ENCODE measurements around the gene NEU1.
"Not testable (repeated sequence)": the region's sequence is repeated elsewhere in the genome, so short reads cannot be mapped to it uniquely, and the experiment has no call there.

Gene NEU1

GRCh38 chr6:31878222-31878621 is 15.6 kb upstream of the NEU1 start:
- H3K4me3 ChIP-seq (ENCODE audit: low read length): peak overlapping the region; percentile 96
- peak overlapping the region; percentile 99 for H3K9ac ChIP-seq (ENCODE audit: low read length)
- H3K27me3 ChIP-seq (ENCODE audit: control insufficient read depth, insufficient read depth, low read length): no peaks in the 10 kb centered on the region
- H3K4me1 ChIP-seq (ENCODE audit: control insufficient read depth, insufficient read depth, low read length): peaks cover 40% of the 10 kb centered on the region
- H3K9me3 ChIP-seq (ENCODE audit: control insufficient read depth, low read length): no peaks in the 10 kb centered on the region
- H3K36me3 ChIP-seq (ENCODE audit: control insufficient read depth, insufficient read depth, low read length): peaks cover 12% of the 10 kb centered on the region

- peaks cover 12% of the 10 kb centered on the region for H3K36me3 ChIP-seq (ENCODE audit: control insufficient read depth, insufficient read depth, low read length)
These were observed 15.1 kb upstream of the NEU1 start for GRCh38 chr6:31877651-31878161.

GRCh38 chr6:31877125-31877650 is 14.6 kb upstream of the NEU1 start:
- peaks cover 12% of the 10 kb centered on the region for H3K36me3 ChIP-seq (ENCODE audit: control insufficient read depth, insufficient read depth, low read length)
- H3K9me3 ChIP-seq (ENCODE audit: control insufficient read depth, low read length): no peaks in the 10 kb centered on the region
- H3K4me1 ChIP-seq (ENCODE audit: control insufficient read depth, insufficient read depth, low read length): peaks cover 40% of the 10 kb centered on the region
- no peaks in the 10 kb centered on the region for H3K27me3 ChIP-seq (ENCODE audit: control insufficient read depth, insufficient read depth, low read length)
- peak overlapping the region; percentile 79 for H3K9ac ChIP-seq (ENCODE audit: low read length)
- H3K4me3 ChIP-seq (ENCODE audit: low read length): peak overlapping the region; percentile 61

More at GRCh38 chr6:31877651-31878161, 15.1 kb upstream of the NEU1 start:
- Histone ChIP-seq H3K4me1 (ENCODE audit: control insufficient read depth, insufficient read depth, low read length) (peaks cover 40% of the 10 kb centered on the region), H3K4me3 (ENCODE audit: low read length) (peak overlapping the region; percentile 96), H3K27me3 (ENCODE audit: control insufficient read depth, insufficient read depth, low read length) (no peaks in the 10 kb centered on the region), H3K9ac (ENCODE audit: low read length) (peak overlapping the region; percentile 99), H3K9me3 (ENCODE audit: control insufficient read depth, low read length) (no peaks in the 10 kb centered on the region)

GRCh38 chr6:31876357-31876756 is 13.7 kb upstream of the NEU1 start:
- peak overlapping the region; percentile 79 for H3K9ac ChIP-seq (ENCODE audit: low read length)
- H3K4me3 ChIP-seq (ENCODE audit: low read length): peak overlapping the region; percentile 61
- H3K36me3 ChIP-seq (ENCODE audit: control insufficient read depth, insufficient read depth, low read length): peaks cover 13% of the 10 kb centered on the region
- H3K4me1 ChIP-seq (ENCODE audit: control insufficient read depth, insufficient read depth, low read length): peaks cover 40% of the 10 kb centered on the region
- H3K9me3 ChIP-seq (ENCODE audit: control insufficient read depth, low read length): no peaks in the 10 kb centered on the region
- no peaks in the 10 kb centered on the region for H3K27me3 ChIP-seq (ENCODE audit: control insufficient read depth, insufficient read depth, low read length)

- H3K9ac ChIP-seq (ENCODE audit: low read length): peak overlapping the region; percentile 11
These were observed 13.3 kb upstream of the NEU1 start for GRCh38 chr6:31875877-31876276.

GRCh38 chr6:31874836-31875572 is 12.4 kb upstream of the NEU1 start:
- H3K27me3 ChIP-seq (ENCODE audit: control insufficient read depth, insufficient read depth, low read length): no peaks in the 10 kb centered on the region
- peaks cover 14% of the 10 kb centered on the region for H3K36me3 ChIP-seq (ENCODE audit: control insufficient read depth, insufficient read depth, low read length)
- H3K9me3 ChIP-seq (ENCODE audit: control insufficient read depth, low read length): no peaks in the 10 kb centered on the region
- no peak overlapping the region for H3K4me3 ChIP-seq (ENCODE audit: low read length)
- no peak overlapping the region for H3K9ac ChIP-seq (ENCODE audit: low read length)
- H3K4me1 ChIP-seq (ENCODE audit: control insufficient read depth, insufficient read depth, low read length): peaks cover 34% of the 10 kb centered on the region

More at GRCh38 chr6:31875877-31876276, 13.3 kb upstream of the NEU1 start:
- Histone ChIP-seq H3K4me1 (ENCODE audit: control insufficient read depth, insufficient read depth, low read length) (peaks cover 40% of the 10 kb centered on the region), H3K36me3 (ENCODE audit: control insufficient read depth, insufficient read depth, low read length) (peaks cover 13% of the 10 kb centered on the region), H3K9me3 (ENCODE audit: control insufficient read depth, low read length) (no peaks in the 10 kb centered on the region), H3K27me3 (ENCODE audit: control insufficient read depth, insufficient read depth, low read length) (no peaks in the 10 kb centered on the region), H3K4me3 (ENCODE audit: low read length) (no peak overlapping the region)

- H3K9ac ChIP-seq (ENCODE audit: low read length): no peak overlapping the region
These were observed 11.6 kb upstream of the NEU1 start for GRCh38 chr6:31874084-31874670.

GRCh38 chr6:31871046-31871659 is 8.5 kb upstream of the NEU1 start:
- peaks cover 16% of the 10 kb centered on the region for H3K4me1 ChIP-seq (ENCODE audit: control insufficient read depth, insufficient read depth, low read length)
- no peak overlapping the region for H3K4me3 ChIP-seq (ENCODE audit: low read length)
- no peak overlapping the region for H3K9ac ChIP-seq (ENCODE audit: low read length)
- H3K27me3 ChIP-seq (ENCODE audit: control insufficient read depth, insufficient read depth, low read length): no peaks in the 10 kb centered on the region
- no peaks in the 10 kb centered on the region for H3K9me3 ChIP-seq (ENCODE audit: control insufficient read depth, low read length)
- H3K36me3 ChIP-seq (ENCODE audit: control insufficient read depth, insufficient read depth, low read length): peaks cover 23% of the 10 kb centered on the region

More at GRCh38 chr6:31874084-31874670, 11.6 kb upstream of the NEU1 start:
- no peaks in the 10 kb centered on the region for H3K27me3 ChIP-seq (ENCODE audit: control insufficient read depth, insufficient read depth, low read length)
- H3K4me3 ChIP-seq (ENCODE audit: low read length): no peak overlapping the region
- peaks cover 25% of the 10 kb centered on the region for H3K4me1 ChIP-seq (ENCODE audit: control insufficient read depth, insufficient read depth, low read length)
- H3K9me3 ChIP-seq (ENCODE audit: control insufficient read depth, low read length): no peaks in the 10 kb centered on the region
- peaks cover 17% of the 10 kb centered on the region for H3K36me3 ChIP-seq (ENCODE audit: control insufficient read depth, insufficient read depth, low read length)

- Histone ChIP-seq H3K27me3 (ENCODE audit: control insufficient read depth, insufficient read depth, low read length) (no peaks in the 10 kb centered on the region), H3K9me3 (ENCODE audit: control insufficient read depth, low read length) (no peaks in the 10 kb centered on the region), H3K4me3 (ENCODE audit: low read length) (no peak overlapping the region), H3K36me3 (ENCODE audit: control insufficient read depth, insufficient read depth, low read length) (peaks cover 30% of the 10 kb centered on the region), H3K4me1 (ENCODE audit: control insufficient read depth, insufficient read depth, low read length) (peaks cover 16% of the 10 kb centered on the region), H3K9ac (ENCODE audit: low read length) (no peak overlapping the region)
These were observed 7.8 kb upstream of the NEU1 start for GRCh38 chr6:31870385-31870921.

GRCh38 chr6:31869343-31869742 is 6.7 kb upstream of the NEU1 start:
- H3K9ac ChIP-seq (ENCODE audit: low read length): no peak overlapping the region
- H3K9me3 ChIP-seq (ENCODE audit: control insufficient read depth, low read length): no peaks in the 10 kb centered on the region
- peaks cover 15% of the 10 kb centered on the region for H3K4me1 ChIP-seq (ENCODE audit: control insufficient read depth, insufficient read depth, low read length)
- no peaks in the 10 kb centered on the region for H3K27me3 ChIP-seq (ENCODE audit: control insufficient read depth, insufficient read depth, low read length)
- H3K36me3 ChIP-seq (ENCODE audit: control insufficient read depth, insufficient read depth, low read length): peaks cover 33% of the 10 kb centered on the region
- H3K4me3 ChIP-seq (ENCODE audit: low read length): no peak overlapping the region

GRCh38 chr6:31868658-31868971 is 6.0 kb upstream of the NEU1 start:
- not testable (repeated sequence) for H3K27me3 ChIP-seq (ENCODE audit: control insufficient read depth, insufficient read depth, low read length); H3K4me3 ChIP-seq (ENCODE audit: low read length); H3K9ac ChIP-seq (ENCODE audit: low read length); H3K9me3 ChIP-seq (ENCODE audit: control insufficient read depth, low read length)
- peaks cover 30% of the 10 kb centered on the region for H3K36me3 ChIP-seq (ENCODE audit: control insufficient read depth, insufficient read depth, low read length)
- H3K4me1 ChIP-seq (ENCODE audit: control insufficient read depth, insufficient read depth, low read length): peaks cover 17% of the 10 kb centered on the region
